H9 (cell line): ENCODE measurements around the gene AMBRA1. TPM values are rescaled to one million over a fixed set of nuclear protein-coding genes. Genes with fewer than 3 reads are reported as not detected.

Source experiments
- DNase-seq: peaks from one replicate; pipeline ENCODE4 v3.0.0-alpha.2; 2017
- H2AFZ ChIP-seq: one replicate; pipeline ENCODE4 v1.6.1; 2013; ENCODE audit warnings: mild to moderate bottlenecking, low read length, control low read depth, moderate library complexity
- H2AK5ac ChIP-seq: 2 replicates; pipeline ENCODE4 v1.6.1; 2013; ENCODE audit warnings: low read length, control low read depth, mixed read lengths; ENCODE audit not compliant: insufficient read length
- H2BK120ac ChIP-seq: one replicate; pipeline ENCODE4 v1.6.1; 2013; ENCODE audit warnings: low read depth, mild to moderate bottlenecking, low read length, control low read depth, inconsistent platforms; ENCODE audit not compliant: poor library complexity, severe bottlenecking
- H2BK12ac ChIP-seq: 2 replicates; pipeline ENCODE4 v1.6.1; 2013; ENCODE audit warnings: low read length, control low read depth, mixed read lengths, low read depth; ENCODE audit not compliant: insufficient read length
- H2BK15ac ChIP-seq: 2 replicates; pipeline ENCODE4 v1.6.1; 2013; ENCODE audit warnings: low read depth, low read length, control low read depth
- H2BK20ac ChIP-seq: one replicate; pipeline ENCODE4 v1.6.1; 2013; ENCODE audit warnings: low read depth, mild to moderate bottlenecking, low read length, control low read depth, inconsistent platforms; ENCODE audit not compliant: poor library complexity, severe bottlenecking
- H2BK5ac ChIP-seq: 2 replicates; pipeline ENCODE4 v1.6.1; 2013; ENCODE audit warnings: low read length, control low read depth, mixed read lengths; ENCODE audit not compliant: insufficient read length
- H3K14ac ChIP-seq: 2 replicates; pipeline ENCODE4 v1.6.1; 2013; ENCODE audit warnings: low read length, control low read depth; ENCODE audit not compliant: insufficient read depth
- H3K18ac ChIP-seq: 2 replicates; pipeline ENCODE4 v1.6.1; 2013; ENCODE audit warnings: low read depth, mild to moderate bottlenecking, mixed read lengths, low read length, control low read depth; ENCODE audit not compliant: insufficient read length
- H3K23ac ChIP-seq: 2 replicates; pipeline ENCODE4 v1.6.1; 2013; ENCODE audit warnings: low read length, control low read depth, mixed read lengths, low read depth; ENCODE audit not compliant: insufficient read length
- H3K23me2 ChIP-seq: 2 replicates; pipeline ENCODE4 v1.6.1; 2013; ENCODE audit warnings: low read depth, mild to moderate bottlenecking, mixed read lengths, low read length, control low read depth; ENCODE audit not compliant: insufficient read length, poor library complexity, severe bottlenecking
- H3K27ac ChIP-seq: 2 replicates; pipeline ENCODE4 v1.5.1; 2013; ENCODE audit warnings: low read length, control low read depth, mixed read lengths, low read depth; ENCODE audit not compliant: insufficient read length
- H3K27me3 ChIP-seq: 2 replicates; pipeline ENCODE4 v1.6.1; 2013; ENCODE audit warnings: low read length, control low read depth, inconsistent platforms; ENCODE audit not compliant: insufficient read depth
- H3K4ac ChIP-seq: 2 replicates; pipeline ENCODE4 v1.6.1; 2013; ENCODE audit warnings: low read depth, mild to moderate bottlenecking, control low read depth, inconsistent platforms, low read length, moderate library complexity
- H3K4me1 ChIP-seq: 2 replicates; pipeline ENCODE4 v1.6.1; 2013; ENCODE audit warnings: low read length, control low read depth, inconsistent platforms; ENCODE audit not compliant: insufficient read depth
- H3K4me2 ChIP-seq: 2 replicates; pipeline ENCODE4 v1.6.1; 2013; ENCODE audit warnings: low read length, control low read depth, mixed read lengths; ENCODE audit not compliant: insufficient read length, insufficient read depth
- H3K56ac ChIP-seq: 2 replicates; pipeline ENCODE4 v1.6.1; 2013; ENCODE audit warnings: low read depth, mild to moderate bottlenecking, mixed read lengths, low read length, control low read depth; ENCODE audit not compliant: insufficient read length
- H3K79me1 ChIP-seq: 2 replicates; pipeline ENCODE4 v1.6.1; 2013; ENCODE audit warnings: low read depth, mild to moderate bottlenecking, moderate library complexity, low read length, control low read depth, inconsistent platforms; ENCODE audit not compliant: insufficient read depth, poor library complexity, severe bottlenecking
- H3K79me2 ChIP-seq: 2 replicates; pipeline ENCODE4 v1.6.1; 2013; ENCODE audit warnings: low read length, control low read depth, inconsistent platforms; ENCODE audit not compliant: insufficient read depth
- H3K9ac ChIP-seq: 2 replicates; pipeline ENCODE4 v1.6.1; 2013; ENCODE audit warnings: low read length, control low read depth, mixed read lengths; ENCODE audit not compliant: insufficient read length; ENCODE audit errors: extremely low read depth
- H3K9me3 ChIP-seq: one replicate; pipeline ENCODE4 v1.6.1; 2013; ENCODE audit warnings: low read depth, low read length, inconsistent platforms; ENCODE audit not compliant: control insufficient read depth
- H3T11ph ChIP-seq: one replicate; pipeline ENCODE4 v1.6.1; 2013; ENCODE audit warnings: mild to moderate bottlenecking, low read length, control low read depth, inconsistent platforms
- H4K20me1 ChIP-seq: one replicate; pipeline ENCODE4 v1.6.1; 2013; ENCODE audit not compliant: control insufficient read depth, insufficient read length, insufficient read depth
- H4K5ac ChIP-seq: 2 replicates; pipeline ENCODE4 v1.6.1; 2013; ENCODE audit warnings: low read depth, mild to moderate bottlenecking, mixed read lengths, low read length, control low read depth; ENCODE audit not compliant: insufficient read length
- H4K8ac ChIP-seq: replicated peaks from 2 replicates; pipeline ENCODE4 v1.6.1; 2013; ENCODE audit warnings: low read length, control low read depth, mixed read lengths, low read depth; ENCODE audit not compliant: insufficient read length
- H4K91ac ChIP-seq: 2 replicates; pipeline ENCODE4 v1.6.1; 2013; ENCODE audit warnings: low read depth, mild to moderate bottlenecking, moderate library complexity, mixed read lengths, low read length, control low read depth; ENCODE audit not compliant: insufficient read length
- H3K27ac Mint-ChIP-seq, 3 experiments: 2 replicates in 2 of 3; 3 replicates in 1 of 3; pipeline ENCODE4 v1.8.0; 2020 to 2021; ENCODE audit warnings: mixed read lengths in 3 of 3, mild to moderate bottlenecking in 1 of 3, moderate library complexity in 1 of 3
- H3K27me3 Mint-ChIP-seq: 2 replicates; pipeline ENCODE4 v1.8.0; 2021; ENCODE audit warnings: low read depth, mild to moderate bottlenecking, moderate library complexity, mixed read lengths
- H3K36me3 Mint-ChIP-seq, 3 experiments: 2 replicates in 2 of 3; 3 replicates in 1 of 3; pipeline ENCODE4 v1.8.0; 2020 to 2021; ENCODE audit warnings: low read depth in 3 of 3, mixed read lengths in 3 of 3; ENCODE audit not compliant: insufficient read depth in 1 of 3
- H3K4me1 Mint-ChIP-seq, 2 experiments: 2 replicates each; pipeline ENCODE4 v1.8.0; 2020; ENCODE audit warnings: mixed read lengths in 2 of 2
- H3K4me3 Mint-ChIP-seq, 2 experiments: 2 replicates in 1 of 2; 3 replicates in 1 of 2; pipeline ENCODE4 v1.8.0; 2020 to 2021; ENCODE audit warnings: mild to moderate bottlenecking in 2 of 2, mixed read lengths in 2 of 2, moderate library complexity in 1 of 2
- H3K9me3 Mint-ChIP-seq, 2 experiments: 2 replicates in 1 of 2; 3 replicates in 1 of 2; pipeline ENCODE4 v1.8.0; 2020; ENCODE audit warnings: mild to moderate bottlenecking in 2 of 2, mixed read lengths in 2 of 2, moderate library complexity in 1 of 2
- CTCF ChIP-seq: fragments of 200-600 bp; sonication (generic); conservative IDR thresholded peaks from 3 replicates; pipeline ENCODE4 v1.8.0; 2021; ENCODE audit warnings: antibody characterized with exemption, mild to moderate bottlenecking
- WGBS: extraction: QIAGEN DNeasy Blood & Tissue Kit; methylation state at CpG from one replicate; pipeline ENCODE4 v1.1.7; 2013; ENCODE audit warnings: missing lambda C conversion rate, low lambda C conversion rate, mixed read lengths; ENCODE audit not compliant: insufficient read length; ENCODE audit errors: extremely low coverage; 5-methylcytosine and 5-hydroxymethylcytosine counted together
- total RNA-seq: library from RNA; stranded (reverse); gene quantifications from 2 replicates; pipeline ENCODE4 v1.2.1, GENCODE V29; 2021

AMBRA1 gene
- total RNA-seq, 1 experiment from 2014 or later, result 37.5 TPM

DNA sequence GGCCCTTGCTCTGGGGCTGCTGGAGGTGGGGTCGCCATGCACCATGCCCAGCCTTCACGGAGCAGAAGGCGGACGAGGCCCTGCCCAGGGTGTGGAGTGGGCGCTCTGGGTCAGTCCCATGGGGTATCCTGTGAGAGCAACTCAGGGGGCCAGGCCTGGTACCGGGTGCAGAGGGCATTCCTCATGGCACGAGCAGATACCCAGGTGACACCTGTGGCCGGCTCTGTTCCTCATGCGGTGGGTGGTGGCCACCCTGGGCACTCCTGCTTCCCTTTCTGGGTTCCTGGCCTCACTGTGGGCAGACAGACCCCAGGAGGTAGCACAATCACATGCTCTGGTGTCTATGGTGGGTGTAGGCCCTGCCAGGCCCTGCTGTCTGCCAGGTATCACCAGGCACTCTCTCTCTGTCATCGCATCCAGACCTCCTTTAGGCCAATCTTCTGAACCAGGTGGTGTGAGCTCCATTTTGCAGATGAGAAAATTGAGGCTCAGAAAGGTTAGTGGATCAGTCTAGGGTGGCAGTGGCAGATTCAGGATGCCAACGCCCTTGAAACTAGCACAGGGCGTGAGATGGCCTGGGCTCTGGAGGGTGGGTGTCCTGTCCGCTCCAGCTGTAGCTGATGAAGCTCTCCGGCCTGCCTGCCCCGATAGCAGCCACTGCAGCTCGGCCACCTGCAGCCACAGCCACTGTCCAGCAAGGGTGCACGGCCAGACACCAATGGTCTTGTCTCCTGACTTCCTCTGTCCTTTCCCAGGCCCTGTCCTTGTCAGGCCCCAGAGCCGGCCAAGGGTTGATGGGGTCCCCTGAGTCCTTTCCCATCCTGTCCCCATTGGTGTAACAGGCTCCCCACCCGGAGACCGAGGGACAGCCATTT is 231.4 kb downstream of the AMBRA1 start:
- Histone ChIP-seq H3K79me1 (peaks cover 2% of the 10 kb centered on the region), H3K14ac (no peak overlapping the region; the same call in 1 of the 2 replicates), H3K4ac (no peak overlapping the region), H3K23me2 (no peaks in the 10 kb centered on the region), H3K27me3 (no peaks in the 10 kb centered on the region), H2BK15ac (no peak overlapping the region), H4K91ac (no peak overlapping the region), H3K9ac (no peak overlapping the region), H4K5ac (no peak overlapping the region), H2BK5ac (no peak overlapping the region), H4K20me1 (no peaks in the 10 kb centered on the region), H4K8ac (no peak overlapping the region), H3K9me3 (no peaks in the 10 kb centered on the region), H3K4me1 (no peaks in the 10 kb centered on the region; the same call in 1 of the 2 replicates), H3K56ac (no peak overlapping the region), H3K27ac (no peak overlapping the region), H2AK5ac (no peak overlapping the region), H3T11ph (no peak overlapping the region), H2BK120ac (no peak overlapping the region), H3K23ac (no peak overlapping the region), H2BK20ac (no peak overlapping the region), H2BK12ac (no peak overlapping the region), H2AFZ (no peak overlapping the region), H3K18ac (no peak overlapping the region), H3K79me2 (no peaks in the 10 kb centered on the region; the same call in 1 of the 2 replicates), H3K4me2 (no peak overlapping the region)
- peaks cover 27 to 45% of the 10 kb centered on the region in 2 experiments for H3K4me1 Mint-ChIP-seq
- no CpG with 5 or more reads among the region's 20 CpGs for WGBS
- no peaks in the 10 kb centered on the region for H3K9me3 Mint-ChIP-seq
- H3K36me3 Mint-ChIP-seq, result peaks cover 0 to 2% (median 0%) of the 10 kb centered on the region in 3 experiments; a peak in 4 of 7 replicates
- TF ChIP-seq CTCF, result no peak
- DNase-seq, result no peak
- peak overlapping the region in 1 of 2 experiments; percentile 8; a peak in 2 of 5 replicates for H3K4me3 Mint-ChIP-seq
- peak overlapping the region; percentile 29 to 84 (median 64); a peak in 5 of 7 replicates for H3K27ac Mint-ChIP-seq
- no peaks in the 10 kb centered on the region for H3K27me3 Mint-ChIP-seq
